ENCODE measurements around the gene EXOC4.

GRCh38 chr7:134040988-134041387 is 788.1 kb downstream of the EXOC4 start:
- TF ChIP-seq POLR2A (IDR thresholded peaks at IDR 0.05) (no peak), CTCF (IDR thresholded peaks at IDR 0.05) (no peak)

All from lower leg skin (tissue), 3 donors.